ENCODE measurements around the gene CRLF2. TPM values are rescaled to one million over a fixed set of nuclear protein-coding genes. Genes with fewer than 3 reads are reported as not detected.
"Not testable (repeated sequence)": the region's sequence is repeated elsewhere in the genome, so short reads cannot be mapped to it uniquely, and the experiment has no call there.

Gene CRLF2
- total RNA-seq, 1 experiment from 2014 or later = not detected

- H3K27ac Mint-ChIP-seq (ENCODE audit: low read depth, unreplicated experiment) = no peak overlapping the region
- no peaks in the 10 kb centered on the region for H3K36me3 Mint-ChIP-seq (ENCODE audit: insufficient read depth, unreplicated experiment)
- DNase-seq (ENCODE audit: unreplicated experiment) = no peak
- H3K9me3 Mint-ChIP-seq (ENCODE audit: unreplicated experiment) = no peaks in the 10 kb centered on the region
- H3K4me3 Mint-ChIP-seq (ENCODE audit: unreplicated experiment) = no peak overlapping the region
- POLR2A ChIA-PET = no interaction called here
- BruUV-seq (replicated peaks) = no TSS peak
- no peaks in the 10 kb centered on the region for H3K27me3 Mint-ChIP-seq (ENCODE audit: insufficient read depth, unreplicated experiment)
- no peaks in the 10 kb centered on the region for H3K4me1 Mint-ChIP-seq (ENCODE audit: insufficient read depth, unreplicated experiment)
- TF ChIP-seq CTCF (IDR thresholded peaks at IDR 0.05; ENCODE audit: unreplicated experiment) = no peak
- CTCF ChIA-PET = no interaction called here
- intact Hi-C loops (cut with micrococcal nuclease) = no loop called here
Measured at GRCh38 chrX:1202251-1202650, 10.2 kb downstream of the CRLF2 start.

GRCh38 chrX:1196436-1196835, 16.0 kb downstream of the CRLF2 start:
- no peaks in the 10 kb centered on the region for H3K4me1 Mint-ChIP-seq (ENCODE audit: insufficient read depth, unreplicated experiment)

GRCh38 chrX:1192196-1192595, 20.3 kb downstream of the CRLF2 start:
- H3K9me3 Mint-ChIP-seq (ENCODE audit: unreplicated experiment) = peaks cover 16% of the 10 kb centered on the region
- H3K27me3 Mint-ChIP-seq (ENCODE audit: insufficient read depth, unreplicated experiment); CTCF ChIA-PET; H3K27ac Mint-ChIP-seq (ENCODE audit: low read depth, unreplicated experiment); H3K36me3 Mint-ChIP-seq (ENCODE audit: insufficient read depth, unreplicated experiment); intact Hi-C loops (cut with micrococcal nuclease); H3K4me3 Mint-ChIP-seq (ENCODE audit: unreplicated experiment); BruUV-seq (replicated peaks); POLR2A ChIA-PET; DNase-seq (ENCODE audit: unreplicated experiment); H3K4me1 Mint-ChIP-seq (ENCODE audit: insufficient read depth, unreplicated experiment): not testable (repeated sequence)

More at GRCh38 chrX:1196436-1196835, 16.0 kb downstream of the CRLF2 start:
- H3K36me3 Mint-ChIP-seq (ENCODE audit: insufficient read depth, unreplicated experiment) = no peaks in the 10 kb centered on the region
- DNase-seq (ENCODE audit: unreplicated experiment) = no peak
- no peak for TF ChIP-seq CTCF (IDR thresholded peaks at IDR 0.05; ENCODE audit: unreplicated experiment)
- H3K4me3 Mint-ChIP-seq (ENCODE audit: unreplicated experiment) = no peak overlapping the region
- peaks cover 10% of the 10 kb centered on the region for H3K9me3 Mint-ChIP-seq (ENCODE audit: unreplicated experiment)
- H3K27ac Mint-ChIP-seq (ENCODE audit: low read depth, unreplicated experiment) = no peak overlapping the region
- no peaks in the 10 kb centered on the region for H3K27me3 Mint-ChIP-seq (ENCODE audit: insufficient read depth, unreplicated experiment)
- CTCF ChIA-PET = no interaction called here
- intact Hi-C loops (cut with micrococcal nuclease) = no loop called here
- POLR2A ChIA-PET = no interaction called here
- BruUV-seq (replicated peaks) = no TSS peak

GRCh38 chrX:1190596-1191145, 21.8 kb downstream of the CRLF2 start:
- H3K36me3 Mint-ChIP-seq (ENCODE audit: insufficient read depth, unreplicated experiment) = no peaks in the 10 kb centered on the region
- intact Hi-C loops (cut with micrococcal nuclease) = no loop called here
- H3K4me1 Mint-ChIP-seq (ENCODE audit: insufficient read depth, unreplicated experiment) = no peaks in the 10 kb centered on the region

More at GRCh38 chrX:1190596-1191145, 21.8 kb downstream of the CRLF2 start:
- BruUV-seq (replicated peaks) = no TSS peak
- ChIA-PET POLR2A (no interaction called here), CTCF (no interaction called here)
- Mint-ChIP-seq H3K27me3 (ENCODE audit: insufficient read depth, unreplicated experiment) (no peaks in the 10 kb centered on the region), H3K4me3 (ENCODE audit: unreplicated experiment) (no peak overlapping the region), H3K27ac (ENCODE audit: low read depth, unreplicated experiment) (no peak overlapping the region), H3K9me3 (ENCODE audit: unreplicated experiment) (peaks cover 16% of the 10 kb centered on the region)
- TF ChIP-seq CTCF (IDR thresholded peaks at IDR 0.05; ENCODE audit: unreplicated experiment) = no peak
- no peak for DNase-seq (ENCODE audit: unreplicated experiment)

Data from MCF 10A (cell line).